Trophoblast cell (in vitro differentiated cells and primary cell): ENCODE data around the gene MPPED1.

ENCODE experiments used
- DNase-seq, 2 donors: peaks; one replicate each; pipeline ENCODE4 v3.0.0-alpha.2; 2016
- H2AFZ ChIP-seq: 2 replicates; pipeline ENCODE4 v1.6.1; 2013; ENCODE audit warnings: low read length, moderate library complexity, mild to moderate bottlenecking; ENCODE audit not compliant: insufficient read depth, poor library complexity
- H2AK5ac ChIP-seq: 2 replicates; pipeline ENCODE4 v1.6.1; 2013; ENCODE audit warnings: mild to moderate bottlenecking, low read length
- H2BK120ac ChIP-seq: 2 replicates; pipeline ENCODE4 v1.6.1; 2013; ENCODE audit warnings: low read length, mild to moderate bottlenecking, moderate library complexity; ENCODE audit not compliant: insufficient read depth, poor library complexity
- H2BK12ac ChIP-seq: 2 replicates; pipeline ENCODE4 v1.6.1; 2013; ENCODE audit warnings: mild to moderate bottlenecking, low read length, moderate library complexity
- H2BK5ac ChIP-seq: 2 replicates; pipeline ENCODE4 v1.6.1; 2013; ENCODE audit warnings: low read length, low read depth, moderate library complexity, mild to moderate bottlenecking; ENCODE audit not compliant: poor library complexity
- H3K14ac ChIP-seq: 2 replicates; pipeline ENCODE4 v1.6.1; 2013; ENCODE audit warnings: mild to moderate bottlenecking, low read length
- H3K18ac ChIP-seq: 2 replicates; pipeline ENCODE4 v1.6.1; 2013; ENCODE audit warnings: mild to moderate bottlenecking, low read length
- H3K23ac ChIP-seq: 2 replicates; pipeline ENCODE4 v1.6.1; 2013; ENCODE audit warnings: low read length
- H3K27ac ChIP-seq: 2 replicates; pipeline ENCODE4 v1.5.1; 2013; ENCODE audit warnings: low read depth, mild to moderate bottlenecking, inconsistent platforms, low read length, moderate library complexity
- H3K27me3 ChIP-seq: 2 replicates; pipeline ENCODE4 v1.6.1; 2013; ENCODE audit warnings: inconsistent platforms, mild to moderate bottlenecking, low read length, moderate library complexity; ENCODE audit not compliant: insufficient read depth
- H3K36me3 ChIP-seq, 2 experiments: 1 replicate in 1 of 2; 2 replicates in 1 of 2; pipeline ENCODE4 v1.6.1; 2013; ENCODE audit warnings: low read length in 2 of 2, mild to moderate bottlenecking in 2 of 2, moderate library complexity in 1 of 2; ENCODE audit not compliant: insufficient read depth in 2 of 2, control insufficient read depth in 1 of 2
- H3K4ac ChIP-seq: 2 replicates; pipeline ENCODE4 v1.6.1; 2013; ENCODE audit warnings: low read depth, mild to moderate bottlenecking, low read length, moderate library complexity
- H3K4me1 ChIP-seq, 2 experiments: 1 replicate in 1 of 2; 2 replicates in 1 of 2; pipeline ENCODE4 v1.6.1; 2013; ENCODE audit warnings: low read length in 2 of 2, mild to moderate bottlenecking in 2 of 2, moderate library complexity in 1 of 2; ENCODE audit not compliant: insufficient read depth in 2 of 2, control insufficient read depth in 1 of 2
- H3K4me2 ChIP-seq: 2 replicates; pipeline ENCODE4 v1.6.1; 2013; ENCODE audit warnings: inconsistent platforms, mild to moderate bottlenecking, low read length, moderate library complexity
- H3K4me3 ChIP-seq: 2 replicates; pipeline ENCODE4 v1.5.1; 2013; ENCODE audit warnings: mild to moderate bottlenecking, low read depth, low read length, inconsistent platforms
- H3K79me1 ChIP-seq: one replicate; pipeline ENCODE4 v1.6.1; 2013; ENCODE audit warnings: low read length
- H3K79me2 ChIP-seq: 2 replicates; pipeline ENCODE4 v1.6.1; 2013; ENCODE audit warnings: low read length, mild to moderate bottlenecking; ENCODE audit not compliant: control insufficient read depth, insufficient read depth, poor library complexity
- H3K9ac ChIP-seq: 2 replicates; pipeline ENCODE4 v1.6.1; 2013; ENCODE audit warnings: mild to moderate bottlenecking, low read length
- H3K9me3 ChIP-seq: 2 replicates; pipeline ENCODE4 v1.6.1; 2013; ENCODE audit warnings: low read depth, mild to moderate bottlenecking, control low read depth, inconsistent platforms, low read length; ENCODE audit not compliant: insufficient read depth
- H4K12ac ChIP-seq: 2 replicates; pipeline ENCODE4 v1.6.1; 2013; ENCODE audit warnings: low read depth, mild to moderate bottlenecking, low read length, moderate library complexity
- H4K8ac ChIP-seq: 2 replicates; pipeline ENCODE4 v1.6.1; 2013; ENCODE audit warnings: low read depth, mild to moderate bottlenecking, low read length, moderate library complexity
- H4K91ac ChIP-seq: one replicate; pipeline ENCODE4 v1.6.1; 2013; ENCODE audit warnings: low read depth, mild to moderate bottlenecking, low read length, moderate library complexity
- WGBS: extraction: QIAGEN DNeasy Blood & Tissue Kit; methylation state at CpG from one replicate; pipeline ENCODE4 v1.1.7; 2013; ENCODE audit warnings: missing lambda C conversion rate; ENCODE audit not compliant: insufficient read length, insufficient coverage; ENCODE audit errors: extremely low coverage; 5-methylcytosine and 5-hydroxymethylcytosine counted together

Gene MPPED1

DNA sequence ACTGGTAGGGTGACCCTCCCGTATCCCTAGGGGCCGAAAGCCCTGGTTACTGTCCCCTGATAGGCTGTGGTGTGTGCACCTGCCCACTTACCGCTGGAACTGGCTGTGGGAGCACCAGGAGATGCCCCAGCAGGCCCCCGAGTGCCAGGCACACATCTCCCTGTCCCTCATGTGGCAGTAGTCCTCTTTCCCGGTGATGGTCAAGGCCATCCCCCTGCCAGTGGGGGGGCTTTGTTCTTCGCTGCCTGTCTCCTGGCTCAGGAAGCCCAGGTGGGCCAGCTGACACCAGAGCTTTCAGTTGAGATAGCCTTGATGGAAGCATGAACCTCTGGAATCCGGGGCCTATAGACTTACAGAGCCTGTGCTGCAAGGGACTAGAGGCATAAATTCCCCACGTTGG is 100.5 kb downstream of the MPPED1 start:
- no CpG with 5 or more reads among the region's 8 CpGs for WGBS
- Histone ChIP-seq H3K79me1 (no peaks in the 10 kb centered on the region), H3K14ac (no peak overlapping the region), H3K9me3 (peaks cover 9% of the 10 kb centered on the region), H3K79me2 (no peaks in the 10 kb centered on the region), H2AK5ac (no peak overlapping the region), H3K23ac (no peak overlapping the region), H2BK5ac (no peak overlapping the region), H3K4me3 (no peak overlapping the region), H3K36me3 (no peaks in the 10 kb centered on the region), H3K4me1 (no peaks in the 10 kb centered on the region), H3K4ac (no peak overlapping the region), H3K4me2 (no peak overlapping the region), H3K18ac (no peak overlapping the region), H4K8ac (no peak overlapping the region), H2BK120ac (no peak overlapping the region), H4K12ac (no peak overlapping the region), H3K9ac (no peak overlapping the region), H2BK12ac (no peak overlapping the region), H3K27me3 (no peaks in the 10 kb centered on the region), H2AFZ (no peak overlapping the region), H4K91ac (no peak overlapping the region), H3K27ac (no peak overlapping the region)
- no peak for DNase-seq

DNA sequence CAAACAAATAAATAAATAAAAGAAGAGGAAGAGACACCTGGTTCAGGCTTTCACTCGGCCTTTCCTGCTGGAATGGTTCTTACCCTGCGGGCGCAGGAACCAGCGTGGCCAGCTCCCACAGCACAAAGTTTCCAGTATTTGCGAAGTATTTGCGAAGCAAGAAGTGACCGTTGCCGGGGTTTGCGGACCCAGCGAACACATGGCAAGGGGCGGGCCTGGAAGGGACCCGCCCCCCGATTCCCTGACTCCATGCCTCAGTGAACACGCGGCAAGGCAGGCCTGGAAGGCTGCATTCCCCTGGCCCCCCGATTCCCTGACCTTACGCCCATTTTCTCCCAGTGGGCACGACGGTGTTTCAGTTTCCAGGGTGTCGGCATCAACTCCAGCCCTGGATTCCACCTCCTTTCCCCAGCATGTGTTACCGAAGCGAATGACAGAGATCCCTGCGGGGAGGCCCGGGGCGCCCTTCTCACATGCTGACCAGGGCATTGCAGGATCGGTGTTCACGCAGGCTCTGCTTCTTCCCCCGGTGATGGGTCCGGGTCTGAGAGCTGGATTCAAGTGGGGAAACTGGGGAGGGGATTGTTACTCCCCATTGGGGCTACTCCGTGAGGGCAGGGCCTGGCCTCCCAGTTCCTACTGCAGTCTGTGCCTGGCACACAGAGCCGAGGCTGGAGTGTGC is 102.8 kb downstream of the MPPED1 start:
- H3K18ac ChIP-seq = no peak overlapping the region
- no peak overlapping the region for H3K9ac ChIP-seq
- no peaks in the 10 kb centered on the region for H3K4me1 ChIP-seq
- H4K8ac ChIP-seq = no peak overlapping the region
- no peak overlapping the region for H2BK5ac ChIP-seq
- H2BK12ac ChIP-seq = no peak overlapping the region
- no peak overlapping the region for H3K4ac ChIP-seq
- no peak overlapping the region for H3K27ac ChIP-seq
- H3K79me1 ChIP-seq = no peaks in the 10 kb centered on the region
- no peak for DNase-seq
- H2AFZ ChIP-seq = no peak overlapping the region
- no peak overlapping the region for H3K4me2 ChIP-seq
- H4K12ac ChIP-seq = no peak overlapping the region
- no peak overlapping the region for H3K23ac ChIP-seq
- no peak overlapping the region for H2BK120ac ChIP-seq
- no peaks in the 10 kb centered on the region for H3K27me3 ChIP-seq
- H3K79me2 ChIP-seq = no peaks in the 10 kb centered on the region
- H3K14ac ChIP-seq = no peak overlapping the region
- no peak overlapping the region for H3K4me3 ChIP-seq
- no CpG with 5 or more reads among the region's 31 CpGs for WGBS
- no peaks in the 10 kb centered on the region for H3K36me3 ChIP-seq
- H3K9me3 ChIP-seq = peaks cover 7% of the 10 kb centered on the region
- H4K91ac ChIP-seq = no peak overlapping the region
- no peak overlapping the region for H2AK5ac ChIP-seq

DNA sequence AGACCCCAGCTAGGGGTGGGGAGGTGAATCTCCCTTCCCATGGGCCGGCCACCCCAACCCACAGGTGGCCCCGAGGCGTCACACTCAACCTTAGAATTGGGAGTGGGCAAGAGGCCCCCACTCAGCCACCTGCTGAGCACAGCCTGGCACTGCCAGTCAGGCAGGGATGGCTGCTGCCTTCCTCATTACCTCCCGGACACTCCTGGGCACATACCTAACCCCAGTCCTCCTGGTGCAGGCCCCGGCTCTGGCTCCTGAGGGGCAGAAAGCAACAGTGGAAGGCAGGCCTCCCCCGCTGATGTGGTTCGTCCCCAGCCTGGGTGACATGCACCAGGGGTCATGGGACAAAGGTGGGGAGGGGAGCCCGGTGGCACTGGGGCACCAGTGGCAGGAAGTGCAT is 103.6 kb downstream of the MPPED1 start:
- Histone ChIP-seq H3K79me1 (no peaks in the 10 kb centered on the region), H4K12ac (no peak overlapping the region), H3K9me3 (peaks cover 1% of the 10 kb centered on the region), H3K4ac (no peak overlapping the region), H3K4me3 (no peak overlapping the region), H3K79me2 (no peaks in the 10 kb centered on the region), H3K18ac (no peak overlapping the region), H2BK5ac (no peak overlapping the region), H3K27me3 (no peaks in the 10 kb centered on the region), H3K4me1 (no peaks in the 10 kb centered on the region), H3K27ac (no peak overlapping the region), H3K23ac (no peak overlapping the region), H3K9ac (no peak overlapping the region), H2BK12ac (no peak overlapping the region), H2AK5ac (no peak overlapping the region), H2BK120ac (no peak overlapping the region), H3K36me3 (no peaks in the 10 kb centered on the region), H3K14ac (no peak overlapping the region), H4K8ac (no peak overlapping the region), H2AFZ (no peak overlapping the region), H4K91ac (no peak overlapping the region), H3K4me2 (no peak overlapping the region)
- no peak for DNase-seq
- WGBS = no CpG with 5 or more reads among the region's 8 CpGs

DNA sequence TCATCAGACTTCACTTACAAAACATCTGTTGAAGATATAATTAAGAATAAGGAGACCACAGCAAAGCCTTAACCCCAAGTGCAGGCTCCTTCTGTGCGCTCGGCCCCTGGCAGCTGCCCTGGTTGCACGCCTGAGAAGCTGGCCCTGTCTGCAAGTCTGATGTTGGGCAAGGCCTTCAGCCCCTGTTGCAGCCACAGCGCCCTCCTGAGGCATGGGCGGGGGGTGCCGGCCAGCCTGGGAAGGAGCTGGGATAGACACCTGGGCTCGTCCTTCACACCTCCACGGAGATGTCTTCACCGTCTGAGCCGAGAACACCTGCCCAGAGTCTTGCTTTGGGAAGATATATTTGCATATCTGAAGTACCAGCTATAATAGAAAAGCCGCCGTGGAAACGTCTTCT is 104.1 kb downstream of the MPPED1 start:
- Histone ChIP-seq H2BK5ac (no peak overlapping the region), H4K12ac (no peak overlapping the region), H4K8ac (no peak overlapping the region), H3K23ac (no peak overlapping the region), H2AK5ac (no peak overlapping the region), H3K4me2 (no peak overlapping the region), H3K9ac (no peak overlapping the region), H3K4me1 (no peaks in the 10 kb centered on the region), H3K27me3 (no peaks in the 10 kb centered on the region), H3K79me1 (no peaks in the 10 kb centered on the region), H3K4me3 (no peak overlapping the region), H3K14ac (no peak overlapping the region), H3K4ac (no peak overlapping the region), H2AFZ (no peak overlapping the region), H3K27ac (no peak overlapping the region), H3K79me2 (no peaks in the 10 kb centered on the region), H3K9me3 (peaks cover 1% of the 10 kb centered on the region), H3K18ac (no peak overlapping the region), H4K91ac (no peak overlapping the region), H3K36me3 (no peaks in the 10 kb centered on the region), H2BK12ac (no peak overlapping the region), H2BK120ac (no peak overlapping the region)
- WGBS = no CpG with 5 or more reads among the region's 13 CpGs
- no peak for DNase-seq
